HG03558 (cell line): ENCODE results near the gene GOLGA8M.
"Not testable (repeated sequence)": the region's sequence is repeated elsewhere in the genome, so short reads cannot be mapped to it uniquely, and the experiment has no call there.

ENCODE experiments used
- ATAC-seq: cut with Tn5 transposase; IDR thresholded peaks from one replicate; pipeline ENCODE4 v1.9.1; 2021; ENCODE audit warnings: moderate number of reproducible peaks; ENCODE audit not compliant: unreplicated experiment; ENCODE audit errors: extremely low read depth

The GOLGA8M gene

GRCh38 chr15:28663717-28664116 lies 48.5 kb downstream of the GOLGA8M start:
- ATAC-seq, result not testable (repeated sequence)

GRCh38 chr15:28660750-28661149 lies 51.5 kb downstream of the GOLGA8M start:
- ATAC-seq, result not testable (repeated sequence)

- not testable (repeated sequence) for ATAC-seq
Observed at GRCh38 chr15:28656018-28656360, 56.2 kb downstream of the GOLGA8M start.

GRCh38 chr15:28655329-28656017 lies 56.7 kb downstream of the GOLGA8M start:
- ATAC-seq, result not testable (repeated sequence)

- not testable (repeated sequence) for ATAC-seq
Observed at GRCh38 chr15:28654194-28654593, 58.0 kb downstream of the GOLGA8M start.

GRCh38 chr15:28652538-28652937 lies 59.7 kb downstream of the GOLGA8M start:
- ATAC-seq, result not testable (repeated sequence)
